ENCODE measurements around the gene COX8C.

DNA sequence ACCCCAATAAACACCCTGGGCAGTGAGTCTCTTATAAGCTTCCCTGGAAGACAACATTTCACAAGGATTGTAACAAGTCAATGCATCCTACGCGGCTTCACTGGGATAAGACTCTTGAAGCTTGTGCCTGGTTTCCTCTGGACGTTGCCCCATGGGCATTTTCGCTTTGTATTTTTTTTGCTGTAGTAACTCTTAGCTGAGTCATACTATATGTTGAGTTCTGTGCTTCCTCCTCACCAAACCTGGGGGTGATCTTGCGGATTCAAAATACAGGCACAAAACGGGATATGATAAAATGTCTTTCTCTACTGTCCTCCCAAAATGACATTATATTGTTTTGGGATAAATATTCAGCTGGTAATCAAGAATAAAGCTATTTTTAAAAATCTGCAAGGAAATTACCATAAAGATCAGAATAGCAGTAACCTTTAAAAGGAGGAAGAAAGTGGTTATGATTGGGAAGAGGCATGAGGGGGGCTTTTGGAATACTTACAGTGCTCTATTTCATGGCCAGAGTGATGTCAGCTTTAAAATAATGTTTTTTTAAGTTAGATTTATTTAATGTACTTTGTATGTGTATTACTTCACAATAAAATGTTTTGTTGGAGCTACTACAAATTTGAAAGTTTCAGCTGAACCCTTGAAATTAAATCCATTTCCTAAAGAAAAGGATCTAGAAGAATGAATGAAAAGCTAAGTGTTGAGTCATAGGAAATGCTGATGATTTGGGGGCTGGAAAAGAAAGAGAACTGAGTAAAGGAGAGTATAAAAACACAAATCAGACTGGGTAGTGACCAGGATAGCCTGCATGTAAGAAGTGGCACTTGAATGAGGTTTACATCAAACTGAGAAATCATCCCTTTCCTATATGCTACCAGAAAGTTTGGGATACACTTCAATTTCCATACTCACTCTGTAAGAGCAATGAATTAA is 28.8 kb upstream of the COX8C start:
- TF ChIP-seq, protein P1, sequence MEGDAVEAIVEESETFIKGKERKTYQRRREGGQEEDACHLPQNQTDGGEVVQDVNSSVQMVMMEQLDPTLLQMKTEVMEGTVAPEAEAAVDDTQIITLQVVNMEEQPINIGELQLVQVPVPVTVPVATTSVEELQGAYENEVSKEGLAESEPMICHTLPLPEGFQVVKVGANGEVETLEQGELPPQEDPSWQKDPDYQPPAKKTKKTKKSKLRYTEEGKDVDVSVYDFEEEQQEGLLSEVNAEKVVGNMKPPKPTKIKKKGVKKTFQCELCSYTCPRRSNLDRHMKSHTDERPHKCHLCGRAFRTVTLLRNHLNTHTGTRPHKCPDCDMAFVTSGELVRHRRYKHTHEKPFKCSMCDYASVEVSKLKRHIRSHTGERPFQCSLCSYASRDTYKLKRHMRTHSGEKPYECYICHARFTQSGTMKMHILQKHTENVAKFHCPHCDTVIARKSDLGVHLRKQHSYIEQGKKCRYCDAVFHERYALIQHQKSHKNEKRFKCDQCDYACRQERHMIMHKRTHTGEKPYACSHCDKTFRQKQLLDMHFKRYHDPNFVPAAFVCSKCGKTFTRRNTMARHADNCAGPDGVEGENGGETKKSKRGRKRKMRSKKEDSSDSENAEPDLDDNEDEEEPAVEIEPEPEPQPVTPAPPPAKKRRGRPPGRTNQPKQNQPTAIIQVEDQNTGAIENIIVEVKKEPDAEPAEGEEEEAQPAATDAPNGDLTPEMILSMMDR (conservative IDR thresholded peaks at IDR 0.05) = no peak
- TF ChIP-seq EZH2 (IDR thresholded peaks at IDR 0.05; ENCODE audit: low read depth) = no peak
